CD14-positive monocyte (primary cell): ENCODE measurements around the gene HDAC4. TPM values are rescaled to one million over a fixed set of nuclear protein-coding genes. Genes with fewer than 3 reads are reported as not detected.

Source experiments
- DNase-seq, 3 donors: peaks; one replicate each; pipeline ENCODE4 v3.0.0-alpha.2; 2011 to 2022
- H2AFZ ChIP-seq: 2 replicates; pipeline ENCODE4 v1.6.0; 2012; ENCODE audit warnings: mild to moderate bottlenecking, low read depth, low read length, inconsistent platforms; ENCODE audit not compliant: insufficient read depth, poor library complexity, severe bottlenecking
- H3K27ac ChIP-seq, 2 donors: 1 replicate in 1 of 2; 2 replicates in 1 of 2; pipeline ENCODE4 v1.5.1; 2012 to 2013; ENCODE audit warnings: low read length in 2 of 2, control low read depth in 1 of 2, inconsistent platforms in 1 of 2, low read depth in 1 of 2, mild to moderate bottlenecking in 1 of 2
- H3K27me3 ChIP-seq, 2 donors: one replicate each; pipeline versions ENCODE4 v1.6.0 to v1.6.1; 2011 to 2013; ENCODE audit warnings: low read length in 2 of 2; ENCODE audit not compliant: control insufficient read depth in 2 of 2, insufficient read depth in 2 of 2
- H3K36me3 ChIP-seq, 2 donors: replicated peaks in 1 of 2; 1 replicate in 1 of 2; 2 replicates in 1 of 2; pipeline versions ENCODE4 v1.5.1 to v1.6.1; 2012 to 2013; ENCODE audit warnings: low read length in 2 of 2, control low read depth in 1 of 2, inconsistent platforms in 1 of 2, mild to moderate bottlenecking in 1 of 2; ENCODE audit not compliant: insufficient read depth in 2 of 2, control insufficient read depth in 1 of 2
- H3K4me1 ChIP-seq, 2 donors: 1 replicate in 1 of 2; 2 replicates in 1 of 2; pipeline versions ENCODE4 v1.5.1 to v1.6.1; 2012 to 2013; ENCODE audit warnings: low read length in 2 of 2, control low read depth in 1 of 2, inconsistent platforms in 1 of 2, mild to moderate bottlenecking in 1 of 2, moderate library complexity in 1 of 2; ENCODE audit not compliant: insufficient read depth in 2 of 2, control insufficient read depth in 1 of 2
- H3K4me2 ChIP-seq: replicated peaks from 2 replicates; pipeline ENCODE3; 2012; ENCODE audit warnings: low read length, moderate library complexity, mild to moderate bottlenecking; ENCODE audit not compliant: poor library complexity, severe bottlenecking; ENCODE audit errors: extremely low read depth
- H3K4me3 ChIP-seq, 3 experiments: fragments of 200-600 bp in 1 of 3; sonication (generic) in 1 of 3; replicated peaks in 1 of 3; 1 replicate in 2 of 3; 2 replicates in 1 of 3; pipeline ENCODE4 v1.5.1; 2011 to 2013; ENCODE audit warnings: low read length in 3 of 3, mild to moderate bottlenecking in 3 of 3, control low read depth in 2 of 3, low read depth in 2 of 3, inconsistent platforms in 1 of 3, moderate library complexity in 1 of 3
- H3K79me2 ChIP-seq: 2 replicates; pipeline ENCODE4 v1.6.0; 2012; ENCODE audit warnings: mild to moderate bottlenecking, control low read depth, inconsistent platforms, low read length, moderate library complexity; ENCODE audit not compliant: insufficient read depth
- H3K9ac ChIP-seq: 2 replicates; pipeline ENCODE4 v1.6.0; 2017; ENCODE audit warnings: low read length, mild to moderate bottlenecking; ENCODE audit not compliant: insufficient read depth, poor library complexity, severe bottlenecking
- H3K9me3 ChIP-seq, 2 donors: replicated peaks in 1 of 2; 1 replicate in 1 of 2; 2 replicates in 1 of 2; pipeline versions ENCODE4 v1.5.1 to v1.6.1; 2012 to 2013; ENCODE audit warnings: low read length in 2 of 2, control low read depth in 1 of 2; ENCODE audit not compliant: control insufficient read depth in 1 of 2, insufficient read depth in 1 of 2
- H4K20me1 ChIP-seq: 2 replicates; pipeline ENCODE4 v1.6.0; 2012; ENCODE audit warnings: mild to moderate bottlenecking, low read length, control low read depth, moderate library complexity; ENCODE audit not compliant: insufficient read depth
- H3K27ac Mint-ChIP-seq, 7 donors: one replicate each; pipeline ENCODE4 v1.8.0; 2020; ENCODE audit warnings: mild to moderate bottlenecking in 7 of 7, mixed read lengths in 7 of 7, moderate library complexity in 6 of 7, inconsistent platforms in 2 of 7
- H3K27me3 Mint-ChIP-seq, 3 donors: one replicate each; pipeline ENCODE4 v1.8.0; 2021 to 2022; ENCODE audit warnings: low read depth in 3 of 3, mild to moderate bottlenecking in 3 of 3, mixed read lengths in 3 of 3, moderate library complexity in 3 of 3, inconsistent platforms in 1 of 3
- H3K36me3 Mint-ChIP-seq, 2 donors: one replicate each; pipeline ENCODE4 v1.8.0; 2020; ENCODE audit warnings: mixed read lengths in 2 of 2, inconsistent platforms in 1 of 2, mild to moderate bottlenecking in 1 of 2
- H3K4me1 Mint-ChIP-seq: one replicate; pipeline ENCODE4 v1.8.0; 2020; ENCODE audit warnings: mild to moderate bottlenecking, mixed read lengths
- H3K4me3 Mint-ChIP-seq, 2 donors: one replicate each; pipeline ENCODE4 v1.8.0; 2020; ENCODE audit warnings: mild to moderate bottlenecking in 2 of 2, mixed read lengths in 2 of 2, moderate library complexity in 1 of 2
- H3K9me3 Mint-ChIP-seq, 7 donors: one replicate each; pipeline ENCODE4 v1.8.0; 2020 to 2022; ENCODE audit warnings: mixed read lengths in 7 of 7, mild to moderate bottlenecking in 6 of 7, moderate library complexity in 6 of 7, inconsistent platforms in 2 of 7
- WGBS: methylation state at CpG from one replicate; pipeline ENCODE4 v1.1.5; 2013; ENCODE audit warnings: missing lambda C conversion rate; ENCODE audit not compliant: insufficient coverage; 5-methylcytosine and 5-hydroxymethylcytosine counted together
- intact Hi-C, 2 donors: fragments of 100-400 bp; cut with micrococcal nuclease; formaldehyde crosslinking; loops; one replicate each; pipeline versions ENCODE4 v1.15.0 to v1.15.1; 2023
- polyA plus RNA-seq, 3 donors: library from polyadenylated mRNA; depleted of rRNA in 1 of 3; unstranded in 2 of 3; stranded (reverse) in 1 of 3; fragments of 300-500 nt in 2 of 3; fragments of >200 nt in 1 of 3; fragmentation: Illumina TruSeq in 2 of 3; gene quantifications; 1 replicate in 2 of 3; 2 replicates in 1 of 3; pipeline ENCODE4 v1.2.3, GENCODE V29; 2012 to 2021
- TF ChIP-seq, protein P1 (sequence below): fragments of 200-600 bp; IDR thresholded peaks from one replicate; pipeline ENCODE4 v1.8.0; 2022; ENCODE audit warnings: antibody characterized with exemption, mild to moderate bottlenecking

Gene HDAC4
- polyA plus RNA-seq, 3 donors, result 3.3 to 23.0 (median 4.5) TPM

DNA sequence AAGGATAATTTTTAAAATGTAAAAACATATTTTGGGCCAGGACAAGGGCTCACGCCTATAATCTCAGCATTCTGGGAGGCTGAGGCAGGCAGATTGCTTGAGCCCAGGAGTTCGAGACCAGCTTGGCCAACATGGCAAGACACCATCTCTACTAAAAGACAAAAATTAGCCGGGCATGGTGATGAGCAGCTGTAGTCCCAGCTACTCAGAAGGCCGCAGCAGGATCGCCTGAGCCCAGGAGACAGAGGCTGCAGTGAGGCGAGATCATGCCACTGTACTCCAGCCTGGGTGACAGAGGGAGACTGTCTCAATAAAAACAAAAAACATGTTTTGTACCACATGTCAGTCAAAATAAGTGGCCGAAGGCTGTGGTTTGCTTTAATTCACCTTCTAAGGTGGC, 122.5 kb downstream of the HDAC4 start:
- H3K4me3 Mint-ChIP-seq, result no peak overlapping the region
- Histone ChIP-seq H3K27ac (no peak overlapping the region), H2AFZ (no peak overlapping the region), H3K4me3 (no peak overlapping the region), H3K36me3 (no peaks in the 10 kb centered on the region), H3K27me3 (no peaks in the 10 kb centered on the region), H3K79me2 (peaks cover 80% of the 10 kb centered on the region), H3K4me1 (peaks cover 54 to 66% of the 10 kb centered on the region in 2 donors), H3K9me3 (no peaks in the 10 kb centered on the region), H3K4me2 (no peak overlapping the region), H3K9ac (no peak overlapping the region), H4K20me1 (peaks cover 3% of the 10 kb centered on the region)
- peaks cover 12 to 24% of the 10 kb centered on the region in 2 donors for H3K36me3 Mint-ChIP-seq
- TF ChIP-seq, protein P1, sequence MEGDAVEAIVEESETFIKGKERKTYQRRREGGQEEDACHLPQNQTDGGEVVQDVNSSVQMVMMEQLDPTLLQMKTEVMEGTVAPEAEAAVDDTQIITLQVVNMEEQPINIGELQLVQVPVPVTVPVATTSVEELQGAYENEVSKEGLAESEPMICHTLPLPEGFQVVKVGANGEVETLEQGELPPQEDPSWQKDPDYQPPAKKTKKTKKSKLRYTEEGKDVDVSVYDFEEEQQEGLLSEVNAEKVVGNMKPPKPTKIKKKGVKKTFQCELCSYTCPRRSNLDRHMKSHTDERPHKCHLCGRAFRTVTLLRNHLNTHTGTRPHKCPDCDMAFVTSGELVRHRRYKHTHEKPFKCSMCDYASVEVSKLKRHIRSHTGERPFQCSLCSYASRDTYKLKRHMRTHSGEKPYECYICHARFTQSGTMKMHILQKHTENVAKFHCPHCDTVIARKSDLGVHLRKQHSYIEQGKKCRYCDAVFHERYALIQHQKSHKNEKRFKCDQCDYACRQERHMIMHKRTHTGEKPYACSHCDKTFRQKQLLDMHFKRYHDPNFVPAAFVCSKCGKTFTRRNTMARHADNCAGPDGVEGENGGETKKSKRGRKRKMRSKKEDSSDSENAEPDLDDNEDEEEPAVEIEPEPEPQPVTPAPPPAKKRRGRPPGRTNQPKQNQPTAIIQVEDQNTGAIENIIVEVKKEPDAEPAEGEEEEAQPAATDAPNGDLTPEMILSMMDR, result no peak
- peaks cover 0 to 3% (median 0%) of the 10 kb centered on the region in 3 donors for H3K27me3 Mint-ChIP-seq
- WGBS, result 83% methylated on average over 4 of the region's 7 CpGs
- H3K27ac Mint-ChIP-seq, result peak overlapping the region in 1 of 7 donors; percentile 53
- DNase-seq, result no peak
- no peaks in the 10 kb centered on the region for H3K9me3 Mint-ChIP-seq
- peaks cover 48% of the 10 kb centered on the region for H3K4me1 Mint-ChIP-seq
- intact Hi-C loops, result loop anchor here in 1 of 2 donors (10.0 kb wide), 1 partner anchor 116 kb away; no protein-coding TSS in a partner anchor

- H3K27ac ChIP-seq, result no peak overlapping the region
- Mint-ChIP-seq H3K36me3 (peaks cover 13 to 27% of the 10 kb centered on the region in 2 donors), H3K4me3 (no peak overlapping the region), H3K4me1 (peaks cover 55% of the 10 kb centered on the region), H3K9me3 (no peaks in the 10 kb centered on the region), H3K27ac (peak overlapping the region in 4 of 7 donors; percentile 37 to 59 (median 48)), H3K27me3 (peaks cover 0 to 3% (median 0%) of the 10 kb centered on the region in 3 donors)
- peaks cover 3% of the 10 kb centered on the region for H4K20me1 ChIP-seq
- TF ChIP-seq, protein P1, result no peak
- no peak overlapping the region for H2AFZ ChIP-seq
- H3K36me3 ChIP-seq, result no peaks in the 10 kb centered on the region
- H3K4me2 ChIP-seq, result no peak overlapping the region
- no peak for DNase-seq
- H3K9me3 ChIP-seq, result no peaks in the 10 kb centered on the region
- H3K4me1 ChIP-seq, result peaks cover 58 to 69% of the 10 kb centered on the region in 2 donors
- H3K9ac ChIP-seq, result no peak overlapping the region
- intact Hi-C loops, result loop anchor here in 1 of 2 donors (10.0 kb wide), 1 partner anchor 117 kb away; no protein-coding TSS in a partner anchor
- peaks cover 80% of the 10 kb centered on the region for H3K79me2 ChIP-seq
- WGBS, result 94% methylated on average over 20 of the region's 27 CpGs
- H3K27me3 ChIP-seq, result no peaks in the 10 kb centered on the region
- H3K4me3 ChIP-seq, result no peak overlapping the region
Measured at GRCh38 chr2:239277401-239278085, 123.3 kb downstream of the HDAC4 start.
